Measurements from ENCODE around the gene LRRC19.

- TF ChIP-seq POLR2AphosphoS5 (IDR thresholded peaks at IDR 0.05; ENCODE audit: low read depth, low read length) (no peak), TAF1 (IDR thresholded peaks at IDR 0.05; ENCODE audit: borderline replicate concordance, insufficient read depth, low read length) (no peak), REST (IDR thresholded peaks at IDR 0.05; ENCODE audit: insufficient read depth in 1 of 2, low read depth in 2 of 2, low read length in 2 of 2) (no peak), SIN3A (IDR thresholded peaks at IDR 0.05; ENCODE audit: borderline replicate concordance, insufficient read depth, low read length) (no peak)
Observed at GRCh38 chr9:27003426-27004077, 1.9 kb downstream of the LRRC19 start.
